Activated B cell treated with CpG ODN at 0.5 μM for 24 hours (primary cell): ENCODE measurements around the gene KAZALD1. TPM values are rescaled to one million over a fixed set of nuclear protein-coding genes. Genes with fewer than 3 reads are reported as not detected.
A peak's percentile ranks its signal among the peaks of the same experiment; 100 is the strongest.

Experiments
- ATAC-seq: fragments of 200-7000 bp; cut with Tn5 transposase; one replicate; pipeline ENCODE4 v1.10.0; 2021; ENCODE audit warnings: low read depth, mild to moderate bottlenecking, moderate library complexity
- CTCF ChIA-PET: fragments of 350-600 bp; sonication (Branson Sonifier 250); formaldehyde crosslinking; loops from one replicate; lab custom pipeline; 2021; ENCODE audit warnings: antibody characterized with exemption; lab: Charles Lee
- POLR2A ChIA-PET: fragments of 350-600 bp; sonication (Branson Sonifier 250); formaldehyde crosslinking; loops from one replicate; lab custom pipeline; 2021; ENCODE audit warnings: antibody characterized with exemption; lab: Charles Lee
- DNase-seq: peaks from one replicate; pipeline ENCODE4 v3.0.0; 2022
- H3K27ac Mint-ChIP-seq: one replicate; pipeline ENCODE4 v1.8.0; 2020; ENCODE audit warnings: mixed read lengths
- H3K27me3 Mint-ChIP-seq: one replicate; pipeline ENCODE4 v1.8.0; 2021; ENCODE audit warnings: mixed read lengths
- H3K36me3 Mint-ChIP-seq: one replicate; pipeline ENCODE4 v1.8.0; 2021; ENCODE audit warnings: low read depth, mixed read lengths
- H3K4me1 Mint-ChIP-seq: one replicate; pipeline ENCODE4 v1.8.0; 2021; ENCODE audit warnings: mixed read lengths
- H3K4me3 Mint-ChIP-seq: one replicate; pipeline ENCODE4 v1.8.0; 2020; ENCODE audit warnings: mild to moderate bottlenecking, mixed read lengths
- H3K9me3 Mint-ChIP-seq: one replicate; pipeline ENCODE4 v1.8.0; 2020; ENCODE audit warnings: mixed read lengths
- CTCF ChIP-seq: fragments of 200-600 bp; IDR thresholded peaks from one replicate; pipeline ENCODE4 v1.8.0; 2022; ENCODE audit warnings: antibody characterized with exemption, mild to moderate bottlenecking
- intact Hi-C: fragments of 100-400 bp; cut with micrococcal nuclease; formaldehyde crosslinking; loops from one replicate; pipeline ENCODE4 v1.15.1; 2024
- total RNA-seq: library from RNA; stranded (reverse); gene quantifications from 2 replicates; pipeline ENCODE4 v1.2.3, GENCODE V29; 2022

KAZALD1 gene
- total RNA-seq, 1 donor from 2014 or later = 0.58 TPM

DNA sequence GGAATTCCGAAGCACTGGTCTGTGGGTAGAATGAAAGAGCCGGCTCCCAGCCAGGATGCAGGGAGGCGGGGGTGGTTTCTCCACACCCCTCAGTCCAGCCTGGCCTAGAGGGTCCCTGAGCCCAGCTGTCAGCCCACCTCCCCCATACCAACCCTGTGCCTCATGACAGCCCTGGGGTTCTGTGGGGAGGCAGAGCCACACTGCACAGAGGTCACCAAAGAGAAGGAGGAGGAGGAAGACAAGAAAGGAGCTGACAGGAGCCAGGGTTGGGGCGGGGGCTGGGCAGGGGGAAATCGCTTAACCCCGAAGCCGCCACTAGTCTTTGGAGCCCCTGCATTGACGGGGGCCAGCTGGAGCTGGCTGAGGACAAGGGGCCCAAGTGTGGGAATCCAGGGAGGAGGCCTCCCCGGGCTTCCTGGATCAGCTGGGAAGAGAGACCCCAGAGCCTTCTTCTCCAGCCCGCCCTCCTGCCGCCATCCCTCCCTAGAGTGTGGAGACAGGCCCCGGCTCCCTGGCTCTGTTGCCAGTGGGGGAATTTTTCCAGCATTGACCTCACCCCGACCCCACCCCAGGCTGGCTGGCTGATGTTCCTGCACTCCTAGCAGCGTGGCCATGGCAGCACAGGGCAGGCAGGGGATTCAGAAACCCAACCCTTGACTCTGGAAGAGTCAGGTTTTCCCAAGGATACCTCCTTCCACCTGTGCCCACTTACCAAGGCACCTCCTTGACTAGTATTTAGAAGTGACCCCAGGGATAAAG, 32.5 kb downstream of the KAZALD1 start:
- no peak for TF ChIP-seq CTCF

DNA sequence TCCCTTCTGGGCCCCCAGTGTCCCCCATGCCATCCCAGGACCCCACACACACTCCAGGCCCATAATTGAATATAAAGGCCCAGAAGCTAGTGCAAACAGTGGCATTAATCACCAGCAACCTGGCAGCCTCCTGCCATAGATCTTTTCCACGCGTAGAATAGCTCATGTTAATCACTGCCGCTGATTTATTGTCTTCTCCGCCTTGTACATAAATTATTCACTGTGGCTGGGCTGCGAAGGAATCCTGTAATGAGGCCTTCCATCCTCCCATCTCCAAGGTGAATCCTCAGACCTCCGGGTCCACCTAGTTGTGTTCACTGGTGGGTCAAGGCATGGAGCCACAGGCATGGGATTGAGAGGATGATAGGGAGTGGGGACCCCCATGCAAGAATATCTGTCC, 33.2 kb downstream of the KAZALD1 start:
- H3K36me3 Mint-ChIP-seq = no peaks in the 10 kb centered on the region
- H3K4me3 Mint-ChIP-seq = no peak overlapping the region
- intact Hi-C loops = loop anchor here (1.0 to 2.0 kb wide), 3 partner anchors 26 to 54 kb away; no protein-coding TSS in a partner anchor
- no peak for TF ChIP-seq CTCF
- H3K27me3 Mint-ChIP-seq = peaks cover 52% of the 10 kb centered on the region
- no peak for ATAC-seq
- no peak overlapping the region for H3K27ac Mint-ChIP-seq
- H3K9me3 Mint-ChIP-seq = peaks cover 5% of the 10 kb centered on the region
- H3K4me1 Mint-ChIP-seq = no peaks in the 10 kb centered on the region
- ChIA-PET POLR2A (no interaction called here), CTCF (interaction anchor here (0.8 to 13.5 kb wide), 8 partner anchors 9 to 67 kb away, joined by 3 to 275 read pairs (median 4); partner anchors contain the start of genes PDZD7 and SFXN3)
- DNase-seq = no peak

More for the DNA sequence above, 32.5 kb downstream of the KAZALD1 start:
- ChIA-PET POLR2A (no interaction called here), CTCF (interaction anchor here (1.3 to 13.5 kb wide), 3 partner anchors 14 to 64 kb away, joined by 4 to 275 read pairs (median 6); partner anchors contain the start of genes PDZD7 and SFXN3)
- no peaks in the 10 kb centered on the region for H3K4me1 Mint-ChIP-seq
- DNase-seq (no peak), ATAC-seq (no peak)
- intact Hi-C loops = loop anchor here (2.0 kb wide), 1 partner anchor 27 kb away; no protein-coding TSS in a partner anchor
- no peak overlapping the region for H3K27ac Mint-ChIP-seq
- H3K27me3 Mint-ChIP-seq = peaks cover 48% of the 10 kb centered on the region
- no peak overlapping the region for H3K4me3 Mint-ChIP-seq
- no peaks in the 10 kb centered on the region for H3K9me3 Mint-ChIP-seq
- H3K36me3 Mint-ChIP-seq = no peaks in the 10 kb centered on the region

- ATAC-seq (peak; percentile 99), DNase-seq (peak; percentile 63)
- Mint-ChIP-seq H3K4me1 (no peaks in the 10 kb centered on the region), H3K27me3 (peaks cover 52% of the 10 kb centered on the region), H3K36me3 (no peaks in the 10 kb centered on the region), H3K9me3 (peaks cover 5% of the 10 kb centered on the region), H3K27ac (no peak overlapping the region), H3K4me3 (no peak overlapping the region)
- intact Hi-C loops = loop anchor here (1.0 to 2.0 kb wide), 3 partner anchors 25 to 54 kb away; no protein-coding TSS in a partner anchor
- no peak for TF ChIP-seq CTCF
- ChIA-PET CTCF (interaction anchor here (0.7 to 13.5 kb wide), 15 partner anchors 10 to 66 kb away, joined by 3 to 275 read pairs (median 3); partner anchors contain the start of genes PDZD7, SFXN3 and TLX1), POLR2A (interaction anchor here (0.6 kb wide), 1 partner anchor 67 kb away, joined by 3 read pairs; no protein-coding TSS in a partner anchor)
These were observed 33.9 kb downstream of the KAZALD1 start for GRCh38 chr10:101095550-101096213.

DNA sequence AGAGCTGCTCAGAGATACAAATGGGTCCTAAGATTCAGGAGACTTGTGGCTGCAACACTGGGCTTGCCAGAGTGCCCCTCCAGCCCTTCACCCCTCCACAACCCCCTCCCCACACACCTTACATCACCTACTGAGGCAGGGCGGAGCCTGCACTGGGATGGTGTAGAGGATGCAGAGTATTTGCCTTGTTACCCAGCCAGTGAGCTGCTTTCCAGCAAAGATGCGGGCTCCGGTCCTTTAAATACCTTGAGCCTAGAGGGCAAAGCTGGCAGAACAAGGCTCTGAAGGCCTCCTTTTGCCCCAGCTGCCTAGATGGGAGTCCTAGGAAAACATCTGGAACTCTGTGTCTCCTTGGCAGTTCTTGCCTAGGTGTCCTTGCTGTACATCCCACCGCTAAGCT, 34.6 kb downstream of the KAZALD1 start:
- no peak overlapping the region for H3K4me3 Mint-ChIP-seq
- peaks cover 5% of the 10 kb centered on the region for H3K9me3 Mint-ChIP-seq
- ATAC-seq (no peak), DNase-seq (no peak)
- H3K4me1 Mint-ChIP-seq = no peaks in the 10 kb centered on the region
- intact Hi-C loops = no loop called here
- H3K27me3 Mint-ChIP-seq = peaks cover 47% of the 10 kb centered on the region
- POLR2A ChIA-PET = no interaction called here
- no peak for TF ChIP-seq CTCF
- no peaks in the 10 kb centered on the region for H3K36me3 Mint-ChIP-seq
- CTCF ChIA-PET = interaction anchor here (0.7 to 13.5 kb wide), 8 partner anchors 10 to 54 kb away, joined by 3 to 275 read pairs (median 3); partner anchors contain the start of gene TLX1
- no peak overlapping the region for H3K27ac Mint-ChIP-seq
